ENCODE measurements around the gene HS3ST2.

The HS3ST2 gene

GRCh38 chr16:22789281-22789945, 24.5 kb upstream of the HS3ST2 start:
- TF ChIP-seq CTCF (conservative IDR thresholded peaks at IDR 0.05): no peak
- H3K27ac ChIP-seq: no peak overlapping the region

GRCh38 chr16:22797551-22797950, 16.4 kb upstream of the HS3ST2 start:
- H3K27ac ChIP-seq: no peak overlapping the region
- TF ChIP-seq CTCF (conservative IDR thresholded peaks at IDR 0.05): no peak

- H3K27ac ChIP-seq: no peak overlapping the region
- TF ChIP-seq CTCF (conservative IDR thresholded peaks at IDR 0.05): no peak
These were observed 14.8 kb upstream of the HS3ST2 start for GRCh38 chr16:22799113-22799512.

GRCh38 chr16:22804893-22805292, 9.1 kb upstream of the HS3ST2 start:
- no peak for TF ChIP-seq CTCF (conservative IDR thresholded peaks at IDR 0.05)
- H3K27ac ChIP-seq: no peak overlapping the region

- no peak for TF ChIP-seq CTCF (conservative IDR thresholded peaks at IDR 0.05)
- H3K27ac ChIP-seq: no peak overlapping the region
These were observed 8.6 kb upstream of the HS3ST2 start for GRCh38 chr16:22805326-22805725.

- no peak overlapping the region for H3K27ac ChIP-seq
- no peak for TF ChIP-seq CTCF (conservative IDR thresholded peaks at IDR 0.05)
These were observed 7.2 kb upstream of the HS3ST2 start for GRCh38 chr16:22806811-22807210.

GRCh38 chr16:22810226-22810625, 3.7 kb upstream of the HS3ST2 start:
- no peak for TF ChIP-seq CTCF (conservative IDR thresholded peaks at IDR 0.05)

More at GRCh38 chr16:22810226-22810625, 3.7 kb upstream of the HS3ST2 start:
- H3K27ac ChIP-seq: no peak overlapping the region

Measured in VCaP (cell line).